SK-N-SH (cell line): ENCODE measurements around the gene SPG7.

Experiments
- EP300 ChIP-seq, 2 experiments: IDR thresholded peaks; 2 replicates each; pipeline versions ENCODE4 v1.4.0 to v1.6.1; 2012; ENCODE audit warnings: borderline replicate concordance in 1 of 2, low read depth in 1 of 2, low read length in 1 of 2
- GABPA ChIP-seq: IDR thresholded peaks from 2 replicates; pipeline ENCODE4 v1.4.0; 2012; ENCODE audit warnings: low read depth, mild to moderate bottlenecking
- MXI1 ChIP-seq: IDR thresholded peaks from 2 replicates; pipeline ENCODE4 v1.6.1; 2012; ENCODE audit warnings: mild to moderate bottlenecking, low read depth, low read length, improper control_type of control experiment
- POLR2AphosphoS5 ChIP-seq: IDR thresholded peaks from 2 replicates; pipeline ENCODE4 v1.6.1; 2012; ENCODE audit warnings: low read depth, low read length
- RAD21 ChIP-seq: IDR thresholded peaks from 2 replicates; pipeline ENCODE4 v1.6.1; 2012; ENCODE audit warnings: mild to moderate bottlenecking, low read length
- RCOR1 ChIP-seq: fragments of 150-350 bp; IDR thresholded peaks from 2 replicates; pipeline ENCODE4 v1.6.1; 2017; ENCODE audit warnings: antibody characterized with exemption, low read length
- RXRA ChIP-seq: IDR thresholded peaks from 2 replicates; pipeline ENCODE4 v1.4.0; 2012; ENCODE audit warnings: low read depth, mild to moderate bottlenecking, borderline replicate concordance
- TAF1 ChIP-seq: IDR thresholded peaks from 2 replicates; pipeline ENCODE4 v1.6.1; 2012; ENCODE audit warnings: low read depth, mild to moderate bottlenecking, low read length, moderate library complexity, borderline replicate concordance
- TEAD4 ChIP-seq: IDR thresholded peaks from 2 replicates; pipeline ENCODE4 v1.4.0; 2012; ENCODE audit warnings: mild to moderate bottlenecking, borderline replicate concordance; ENCODE audit not compliant: insufficient read depth
- TF ChIP-seq, protein P1 (sequence below): IDR thresholded peaks from 2 replicates; pipeline ENCODE4 v1.4.0; 2012; ENCODE audit warnings: low read depth
- TF ChIP-seq, protein P2 (sequence below): fragments of 150-350 bp; IDR thresholded peaks from 2 replicates; pipeline ENCODE4 v1.6.1; 2017; ENCODE audit warnings: antibody characterized with exemption, low read length, low read depth, borderline replicate concordance
- TF ChIP-seq, protein P3 (sequence below): IDR thresholded peaks from 2 replicates; pipeline ENCODE4; 2012
- TF ChIP-seq, protein P4 (sequence below): IDR thresholded peaks from 2 replicates; pipeline ENCODE4 v1.6.1; 2012; ENCODE audit warnings: mild to moderate bottlenecking, low read depth, low read length, moderate library complexity
- TF ChIP-seq, protein P5 (sequence below): fragments of 200-600 bp; sonication (generic); IDR thresholded peaks from 2 replicates; pipeline ENCODE4 v1.6.1; 2017; ENCODE audit warnings: antibody characterized with exemption, mild to moderate bottlenecking, moderate library complexity

DNA sequence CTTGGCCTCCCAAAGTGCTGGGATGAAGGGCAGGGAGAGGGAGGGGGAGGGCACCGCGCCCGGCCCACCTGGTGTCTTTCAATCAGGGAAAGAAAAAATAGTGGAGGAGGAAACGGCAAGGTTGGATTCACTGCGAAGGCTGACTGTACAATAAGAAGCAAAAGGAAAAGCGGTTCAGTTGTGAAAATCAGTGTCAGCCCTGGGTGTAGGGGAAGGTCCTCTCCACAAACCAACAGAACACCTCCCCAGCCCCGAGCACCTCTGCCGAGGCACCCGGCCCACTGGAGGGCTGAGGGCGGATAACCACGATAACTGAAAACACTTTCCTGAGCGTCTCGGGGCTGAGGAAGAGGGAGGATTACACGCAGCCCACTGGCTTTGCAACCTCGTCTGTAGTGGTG lies 1.4 kb upstream of the SPG7 start:
- TF ChIP-seq, protein P1, sequence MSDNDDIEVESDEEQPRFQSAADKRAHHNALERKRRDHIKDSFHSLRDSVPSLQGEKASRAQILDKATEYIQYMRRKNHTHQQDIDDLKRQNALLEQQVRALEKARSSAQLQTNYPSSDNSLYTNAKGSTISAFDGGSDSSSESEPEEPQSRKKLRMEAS = no peak
- TF ChIP-seq, protein P2, sequence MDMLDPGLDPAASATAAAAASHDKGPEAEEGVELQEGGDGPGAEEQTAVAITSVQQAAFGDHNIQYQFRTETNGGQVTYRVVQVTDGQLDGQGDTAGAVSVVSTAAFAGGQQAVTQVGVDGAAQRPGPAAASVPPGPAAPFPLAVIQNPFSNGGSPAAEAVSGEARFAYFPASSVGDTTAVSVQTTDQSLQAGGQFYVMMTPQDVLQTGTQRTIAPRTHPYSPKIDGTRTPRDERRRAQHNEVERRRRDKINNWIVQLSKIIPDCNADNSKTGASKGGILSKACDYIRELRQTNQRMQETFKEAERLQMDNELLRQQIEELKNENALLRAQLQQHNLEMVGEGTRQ = no peak
- no peak for TF ChIP-seq RCOR1
- no peak for TF ChIP-seq TAF1
- no peak for TF ChIP-seq POLR2AphosphoS5
- no peak for TF ChIP-seq MXI1
- TF ChIP-seq GABPA = no peak
- TF ChIP-seq, protein P3, sequence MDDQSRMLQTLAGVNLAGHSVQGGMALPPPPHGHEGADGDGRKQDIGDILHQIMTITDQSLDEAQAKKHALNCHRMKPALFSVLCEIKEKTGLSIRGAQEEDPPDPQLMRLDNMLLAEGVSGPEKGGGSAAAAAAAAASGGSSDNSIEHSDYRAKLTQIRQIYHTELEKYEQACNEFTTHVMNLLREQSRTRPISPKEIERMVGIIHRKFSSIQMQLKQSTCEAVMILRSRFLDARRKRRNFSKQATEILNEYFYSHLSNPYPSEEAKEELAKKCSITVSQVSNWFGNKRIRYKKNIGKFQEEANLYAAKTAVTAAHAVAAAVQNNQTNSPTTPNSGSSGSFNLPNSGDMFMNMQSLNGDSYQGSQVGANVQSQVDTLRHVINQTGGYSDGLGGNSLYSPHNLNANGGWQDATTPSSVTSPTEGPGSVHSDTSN = no peak
- TF ChIP-seq, protein P4, sequence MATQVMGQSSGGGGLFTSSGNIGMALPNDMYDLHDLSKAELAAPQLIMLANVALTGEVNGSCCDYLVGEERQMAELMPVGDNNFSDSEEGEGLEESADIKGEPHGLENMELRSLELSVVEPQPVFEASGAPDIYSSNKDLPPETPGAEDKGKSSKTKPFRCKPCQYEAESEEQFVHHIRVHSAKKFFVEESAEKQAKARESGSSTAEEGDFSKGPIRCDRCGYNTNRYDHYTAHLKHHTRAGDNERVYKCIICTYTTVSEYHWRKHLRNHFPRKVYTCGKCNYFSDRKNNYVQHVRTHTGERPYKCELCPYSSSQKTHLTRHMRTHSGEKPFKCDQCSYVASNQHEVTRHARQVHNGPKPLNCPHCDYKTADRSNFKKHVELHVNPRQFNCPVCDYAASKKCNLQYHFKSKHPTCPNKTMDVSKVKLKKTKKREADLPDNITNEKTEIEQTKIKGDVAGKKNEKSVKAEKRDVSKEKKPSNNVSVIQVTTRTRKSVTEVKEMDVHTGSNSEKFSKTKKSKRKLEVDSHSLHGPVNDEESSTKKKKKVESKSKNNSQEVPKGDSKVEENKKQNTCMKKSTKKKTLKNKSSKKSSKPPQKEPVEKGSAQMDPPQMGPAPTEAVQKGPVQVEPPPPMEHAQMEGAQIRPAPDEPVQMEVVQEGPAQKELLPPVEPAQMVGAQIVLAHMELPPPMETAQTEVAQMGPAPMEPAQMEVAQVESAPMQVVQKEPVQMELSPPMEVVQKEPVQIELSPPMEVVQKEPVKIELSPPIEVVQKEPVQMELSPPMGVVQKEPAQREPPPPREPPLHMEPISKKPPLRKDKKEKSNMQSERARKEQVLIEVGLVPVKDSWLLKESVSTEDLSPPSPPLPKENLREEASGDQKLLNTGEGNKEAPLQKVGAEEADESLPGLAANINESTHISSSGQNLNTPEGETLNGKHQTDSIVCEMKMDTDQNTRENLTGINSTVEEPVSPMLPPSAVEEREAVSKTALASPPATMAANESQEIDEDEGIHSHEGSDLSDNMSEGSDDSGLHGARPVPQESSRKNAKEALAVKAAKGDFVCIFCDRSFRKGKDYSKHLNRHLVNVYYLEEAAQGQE = no peak
- no peak for TF ChIP-seq RAD21
- TF ChIP-seq, protein P5, sequence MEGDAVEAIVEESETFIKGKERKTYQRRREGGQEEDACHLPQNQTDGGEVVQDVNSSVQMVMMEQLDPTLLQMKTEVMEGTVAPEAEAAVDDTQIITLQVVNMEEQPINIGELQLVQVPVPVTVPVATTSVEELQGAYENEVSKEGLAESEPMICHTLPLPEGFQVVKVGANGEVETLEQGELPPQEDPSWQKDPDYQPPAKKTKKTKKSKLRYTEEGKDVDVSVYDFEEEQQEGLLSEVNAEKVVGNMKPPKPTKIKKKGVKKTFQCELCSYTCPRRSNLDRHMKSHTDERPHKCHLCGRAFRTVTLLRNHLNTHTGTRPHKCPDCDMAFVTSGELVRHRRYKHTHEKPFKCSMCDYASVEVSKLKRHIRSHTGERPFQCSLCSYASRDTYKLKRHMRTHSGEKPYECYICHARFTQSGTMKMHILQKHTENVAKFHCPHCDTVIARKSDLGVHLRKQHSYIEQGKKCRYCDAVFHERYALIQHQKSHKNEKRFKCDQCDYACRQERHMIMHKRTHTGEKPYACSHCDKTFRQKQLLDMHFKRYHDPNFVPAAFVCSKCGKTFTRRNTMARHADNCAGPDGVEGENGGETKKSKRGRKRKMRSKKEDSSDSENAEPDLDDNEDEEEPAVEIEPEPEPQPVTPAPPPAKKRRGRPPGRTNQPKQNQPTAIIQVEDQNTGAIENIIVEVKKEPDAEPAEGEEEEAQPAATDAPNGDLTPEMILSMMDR = no peak
- no peak for TF ChIP-seq EP300 (IDR thresholded peaks at IDR 0.05; ENCODE audit: borderline replicate concordance in 1 of 2, low read depth in 1 of 2, low read length in 1 of 2)
- TF ChIP-seq TEAD4 = no peak
- no peak for TF ChIP-seq RXRA
